GM12875 (cell line): ENCODE measurements around the gene MAML3.

ENCODE experiments used
- H3K4me3 ChIP-seq: one replicate; pipeline ENCODE4 v1.5.1; 2011; ENCODE audit warnings: low read depth, low read length, control low read depth
- CTCF ChIP-seq: IDR thresholded peaks from 2 replicates; pipeline ENCODE4 v1.5.1; 2011; ENCODE audit warnings: low read depth, mild to moderate bottlenecking, control low read depth, inconsistent platforms, low read length, moderate library complexity, borderline replicate concordance; ENCODE audit not compliant: insufficient read depth

The MAML3 gene

GRCh38 chr4:139846766-139847165 lies 307.2 kb downstream of the MAML3 start:
- TF ChIP-seq CTCF, result no peak
- H3K4me3 ChIP-seq, result no peak overlapping the region

GRCh38 chr4:139845453-139846093 lies 308.4 kb downstream of the MAML3 start:
- TF ChIP-seq CTCF, result no peak
- H3K4me3 ChIP-seq, result no peak overlapping the region

GRCh38 chr4:139844459-139845036 lies 309.4 kb downstream of the MAML3 start:
- no peak for TF ChIP-seq CTCF
- no peak overlapping the region for H3K4me3 ChIP-seq

GRCh38 chr4:139844057-139844456 lies 309.9 kb downstream of the MAML3 start:
- no peak for TF ChIP-seq CTCF
- no peak overlapping the region for H3K4me3 ChIP-seq

GRCh38 chr4:139843641-139844040 lies 310.3 kb downstream of the MAML3 start:
- no peak overlapping the region for H3K4me3 ChIP-seq

GRCh38 chr4:139841464-139842195 lies 312.4 kb downstream of the MAML3 start:
- TF ChIP-seq CTCF, result no peak
- no peak overlapping the region for H3K4me3 ChIP-seq

More at GRCh38 chr4:139843641-139844040, 310.3 kb downstream of the MAML3 start:
- TF ChIP-seq CTCF, result no peak
